T-helper 2 cell treated with Interferon-gamma antibody and Interleukin-4, amounts not matched to agents 100 ng/mL and 5 ng/mL, for 36 hours (primary cell): ENCODE results near the gene MEAK7. TPM values are rescaled to one million over a fixed set of nuclear protein-coding genes. Genes with fewer than 3 reads are reported as not detected.

Experiments used
- total RNA-seq: library from RNA; stranded (reverse); gene quantifications from 2 replicates; pipeline ENCODE4 v1.2.3, GENCODE V29; 2022

MEAK7 gene
- total RNA-seq, 1 donor from 2014 or later = 23.6 TPM

Other genes with a start within 250 kb of the MEAK7 start
- gene WFDC1, start 209.8 kb downstream of the MEAK7 start, total RNA-seq = not detected in 2 replicates
- 0.16 TPM in 1 of 2 replicates, not detected in the other for gene ATP2C2, start 136.1 kb downstream of the MEAK7 start, total RNA-seq
- 887 and 893 TPM in 2 replicates for gene COTL1, start 113.4 kb upstream of the MEAK7 start, total RNA-seq
- gene KLHL36, start 143.9 kb upstream of the MEAK7 start, total RNA-seq = 37.2 and 37.9 TPM in 2 replicates
- 106 and 124 TPM in 2 replicates for gene USP10, start 195.3 kb upstream of the MEAK7 start, total RNA-seq